ENCODE results near the gene MSN.
"Not testable (repeated sequence)": the region's sequence is repeated elsewhere in the genome, so short reads cannot be mapped to it uniquely, and the experiment has no call there.

Gene MSN

DNA sequence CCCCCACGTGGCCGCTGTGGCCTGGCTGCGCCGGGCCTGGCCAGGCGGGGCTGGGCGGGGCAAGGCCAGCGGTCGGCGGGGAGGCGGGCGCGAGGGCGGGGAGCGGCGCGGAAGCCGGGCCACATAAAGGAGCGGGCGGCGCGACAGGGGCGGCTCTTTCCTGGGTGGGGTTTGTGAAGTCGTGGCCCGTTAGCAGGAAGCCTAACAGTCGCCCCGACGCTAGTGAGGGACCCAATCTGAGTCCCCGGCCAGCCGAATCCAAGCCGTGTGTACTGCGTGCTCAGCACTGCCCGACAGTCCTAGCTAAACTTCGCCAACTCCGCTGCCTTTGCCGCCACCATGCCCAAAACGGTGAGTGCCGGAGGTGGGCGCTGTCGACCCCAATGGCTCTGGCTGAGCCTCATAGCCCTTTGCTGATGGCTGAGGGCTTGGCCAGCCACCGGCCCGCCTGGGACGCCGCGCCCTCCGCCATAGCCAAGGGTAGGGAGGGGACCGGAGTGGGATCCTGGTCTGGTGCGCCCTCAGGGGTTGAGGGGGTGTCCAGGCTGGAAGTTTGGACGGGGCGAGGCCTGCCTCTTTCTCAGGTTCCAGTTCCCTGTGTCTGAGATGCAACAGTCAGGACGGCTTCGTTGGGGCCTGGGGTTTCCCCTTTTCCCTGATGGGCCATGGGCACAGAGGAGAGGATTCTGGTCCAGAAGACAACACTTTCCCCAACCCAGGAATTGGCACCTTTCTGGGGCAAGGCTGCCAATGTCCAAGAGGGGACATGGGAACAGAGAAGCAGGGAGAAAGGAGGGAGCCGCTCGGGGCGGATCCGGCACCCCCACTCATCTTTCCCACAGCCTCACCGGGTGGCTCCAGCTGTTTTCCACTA is at the start of gene MSN:
MSN (plus strand) TSS at position 152 of the 874 bp plus-strand sequence; CDS start at position 340, 188 bp downstream.
- no peak for DNase-seq (ENCODE audit: low read depth)

DNA sequence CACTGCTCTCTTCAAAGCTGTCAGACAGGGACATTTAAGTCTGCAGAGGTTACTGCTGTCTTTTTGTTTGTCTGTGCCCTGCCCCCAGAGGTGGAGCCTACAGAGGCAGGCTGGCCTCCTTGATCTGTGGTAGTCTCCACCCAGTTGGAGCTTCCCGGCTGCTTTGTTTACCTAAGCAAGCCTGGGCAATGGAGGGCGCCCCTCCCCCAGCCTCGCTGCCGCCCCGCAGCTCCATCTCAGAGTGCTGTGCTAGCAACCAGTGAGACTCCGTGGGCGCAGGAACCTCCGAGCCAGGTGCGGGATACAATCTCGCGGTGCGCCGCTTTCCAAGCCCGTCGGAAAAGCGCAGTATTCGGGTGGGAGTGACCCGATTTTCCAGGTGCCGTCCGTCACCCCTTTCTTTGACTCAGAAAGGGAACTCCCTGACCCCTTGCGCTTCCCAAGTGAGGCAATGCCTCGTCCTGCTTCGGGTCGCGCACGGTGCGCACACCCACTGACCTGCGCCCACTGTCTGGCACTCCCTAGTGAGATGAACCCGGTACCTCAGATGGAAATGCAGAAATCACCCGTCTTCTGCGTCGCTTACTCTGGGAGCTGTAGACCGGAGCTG is 47.3 kb upstream of the MSN start:
- DNase-seq (ENCODE audit: low read depth): not testable (repeated sequence)

DNA sequence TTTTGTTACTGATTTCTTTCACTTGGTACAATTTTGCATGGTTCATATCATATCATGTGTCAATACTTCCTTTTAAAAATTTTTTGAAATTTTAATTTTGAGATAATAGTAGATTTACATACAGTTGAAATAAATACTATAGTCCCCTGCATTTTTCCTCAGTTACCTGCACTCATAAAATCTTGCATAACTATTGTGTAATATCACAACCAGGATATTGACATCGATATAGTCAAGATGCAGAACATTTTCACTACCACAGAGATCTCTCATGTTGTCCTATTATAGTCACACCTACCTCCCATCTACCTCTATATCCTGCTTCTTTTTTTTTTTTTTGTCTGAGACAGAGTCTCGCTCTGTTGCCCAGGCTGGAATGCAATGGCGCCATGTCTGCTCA is 36.7 kb upstream of the MSN start:
- no peak for DNase-seq (ENCODE audit: low read depth)

DNA sequence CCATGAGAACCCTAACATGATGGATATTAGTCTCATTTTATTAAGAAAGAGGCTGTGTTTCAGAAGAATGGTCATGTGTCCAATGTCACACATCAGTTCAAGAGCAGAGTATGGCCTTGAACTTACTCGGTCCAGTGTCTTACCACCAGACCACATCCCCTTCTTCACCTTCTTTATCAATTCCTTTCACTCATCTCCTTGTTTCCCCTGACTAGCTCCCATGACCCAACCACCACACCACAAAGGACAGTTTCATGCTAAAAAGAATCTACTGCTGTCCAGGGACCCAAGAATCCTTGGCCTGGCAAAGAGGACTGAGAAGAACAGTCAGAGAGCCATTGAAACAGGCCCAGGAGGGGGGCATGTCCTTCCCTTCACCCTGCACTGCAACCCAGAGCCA is 33.6 kb upstream of the MSN start:
- no peak for DNase-seq (ENCODE audit: low read depth)

DNA sequence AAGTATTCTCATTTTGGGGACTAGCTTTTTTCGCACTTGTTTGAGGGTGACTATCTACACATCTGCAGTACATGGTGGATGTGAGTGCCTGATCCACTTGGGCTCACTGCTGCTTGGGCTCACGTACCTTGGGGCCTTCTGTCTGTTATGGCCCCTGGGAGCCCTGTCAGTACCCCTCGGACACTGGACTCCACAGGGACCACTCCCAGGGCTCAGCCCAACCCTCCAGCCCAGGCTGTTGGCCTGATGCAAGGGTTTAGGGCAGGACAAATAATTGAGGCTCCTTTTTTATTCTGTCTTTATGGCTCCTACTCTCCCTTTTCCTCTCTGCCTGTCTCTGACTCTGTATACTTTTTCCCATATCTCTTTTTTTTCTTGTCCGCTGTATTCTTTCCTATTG is 32.7 kb upstream of the MSN start:
- DNase-seq (ENCODE audit: low read depth): no peak

DNA sequence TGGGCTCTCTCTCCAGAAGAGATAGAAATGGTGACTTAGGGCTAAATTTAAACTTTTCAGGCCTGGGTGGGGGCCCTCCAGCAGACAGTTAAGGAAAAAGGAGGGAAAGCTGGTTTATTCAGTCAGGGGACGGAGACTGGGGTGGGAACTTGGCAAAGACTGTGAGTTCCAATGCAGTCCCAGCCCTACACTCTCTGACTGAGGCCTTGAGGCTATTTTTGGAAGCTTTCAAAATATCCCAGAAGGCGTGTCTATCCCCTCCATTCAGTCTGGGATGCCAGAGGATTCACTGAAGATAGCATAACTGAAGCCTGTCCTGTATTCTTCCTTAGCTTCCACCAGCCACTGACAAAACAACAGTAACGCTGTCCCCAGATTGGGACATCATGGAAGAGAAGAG is 32.1 kb upstream of the MSN start:
- no peak for DNase-seq (ENCODE audit: low read depth)

DNA sequence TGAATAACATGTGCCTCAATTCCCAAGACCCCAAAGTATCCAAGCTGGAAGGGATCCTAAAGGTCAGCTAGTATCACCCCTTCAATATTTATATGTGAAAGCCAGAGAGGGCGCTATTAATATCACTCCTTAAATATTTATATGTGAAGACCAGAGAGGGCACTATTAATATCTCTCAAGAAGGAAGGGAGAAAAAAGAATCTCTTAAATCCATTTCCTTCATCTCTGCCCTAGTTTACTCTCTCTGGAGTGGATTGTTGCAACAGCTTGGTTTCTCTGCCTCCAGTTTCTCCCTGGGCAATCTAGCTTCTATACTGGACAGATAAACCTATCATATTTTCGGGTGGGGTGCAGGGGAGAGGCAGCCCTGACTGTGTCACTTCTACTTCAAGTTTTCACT is 31.6 kb upstream of the MSN start:
- no peak for DNase-seq (ENCODE audit: low read depth)

DNA sequence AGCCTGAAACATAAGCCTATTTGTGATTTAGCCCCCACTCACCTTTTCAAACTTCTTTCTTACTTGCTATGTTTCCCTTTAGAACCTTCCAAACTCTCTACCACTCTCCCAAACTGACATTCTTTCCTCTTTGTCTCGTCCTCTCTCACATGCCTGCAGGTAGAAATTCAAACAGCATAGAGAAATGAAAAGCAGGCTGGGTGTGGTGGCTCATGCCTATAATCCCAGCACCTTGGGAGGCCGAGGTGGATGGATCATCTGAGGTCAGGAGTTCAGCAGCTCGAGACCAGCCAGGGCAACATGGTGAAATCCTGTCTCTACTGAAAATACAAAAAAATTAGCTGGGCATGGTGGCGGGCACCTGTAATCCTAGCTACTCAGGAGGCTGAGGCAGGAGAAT is 31.2 kb upstream of the MSN start:
- DNase-seq (ENCODE audit: low read depth): not testable (repeated sequence)

DNA sequence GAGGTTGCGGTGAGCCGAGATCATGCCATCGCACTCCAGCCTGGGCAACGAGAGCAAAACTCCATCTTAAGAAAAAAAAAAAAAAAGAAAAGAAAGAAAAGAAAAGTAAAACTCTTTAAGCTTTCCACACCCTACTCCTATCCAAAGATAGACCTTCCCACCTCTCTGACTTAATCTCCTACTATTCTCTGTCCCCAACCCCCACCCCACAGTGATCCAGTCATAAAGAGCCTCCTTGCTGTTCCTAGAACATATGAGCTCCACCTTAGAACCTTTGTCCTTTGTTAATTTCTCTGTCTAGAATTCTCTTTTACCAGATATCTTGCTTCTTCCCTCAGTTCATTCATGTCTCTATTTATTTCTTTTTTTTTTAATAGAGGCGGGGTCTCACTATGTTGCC is 30.1 kb upstream of the MSN start:
- no peak for DNase-seq (ENCODE audit: low read depth)

DNA sequence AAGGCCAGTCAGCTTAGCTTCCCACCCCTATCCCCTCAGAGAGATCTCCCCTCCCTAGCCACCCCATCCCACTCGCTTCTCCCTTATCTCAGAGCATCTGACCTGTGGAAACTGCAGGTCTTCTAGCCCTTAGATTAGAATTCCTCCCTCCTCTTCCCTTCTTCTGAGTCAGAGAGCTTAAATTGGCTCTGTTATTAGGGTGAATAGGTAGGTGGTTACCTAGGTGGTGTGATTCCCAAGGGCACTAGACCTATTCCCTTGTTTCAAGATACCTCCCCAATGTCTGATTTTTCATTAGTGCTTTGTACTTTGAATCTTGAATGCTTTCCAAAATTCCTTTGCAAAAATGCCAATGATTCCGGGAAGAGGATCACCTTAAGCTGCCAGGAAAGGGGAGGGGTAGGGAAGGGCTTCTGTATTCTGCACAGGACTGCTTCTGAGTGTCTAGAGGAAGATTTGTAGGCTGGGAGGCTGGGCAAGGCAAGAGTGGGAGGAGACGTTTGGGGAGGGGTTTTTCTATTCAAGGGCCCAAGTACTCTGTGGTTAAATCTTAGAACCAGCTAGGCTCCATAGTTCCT is 24.5 kb upstream of the MSN start:
- no peak for DNase-seq (ENCODE audit: low read depth)

DNA sequence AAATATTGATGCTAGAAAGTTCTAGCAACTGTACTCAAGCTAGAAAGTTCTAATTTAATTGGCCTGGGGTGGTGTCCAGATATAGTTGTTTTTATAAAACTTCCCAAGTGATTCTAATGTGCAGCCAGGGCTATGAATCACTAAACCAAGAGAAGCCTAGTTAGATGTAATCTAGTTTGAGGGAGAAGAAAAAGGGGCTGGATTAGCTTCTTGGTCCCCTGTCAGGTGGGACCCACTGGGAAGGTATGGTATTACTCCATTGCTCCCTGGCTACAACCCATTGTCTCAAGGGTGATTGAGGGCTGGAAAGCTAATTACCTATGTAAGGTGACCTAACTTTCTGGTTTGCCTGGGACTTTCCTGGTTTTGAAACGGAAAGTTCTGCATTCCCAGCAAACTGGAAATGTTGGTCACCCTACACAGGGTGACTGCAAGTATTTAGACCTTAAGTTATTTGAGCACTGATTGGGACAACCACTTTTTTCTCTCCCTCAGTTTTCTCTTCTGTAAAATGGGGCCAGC is 23.9 kb upstream of the MSN start:
- DNase-seq (ENCODE audit: low read depth): no peak

DNA sequence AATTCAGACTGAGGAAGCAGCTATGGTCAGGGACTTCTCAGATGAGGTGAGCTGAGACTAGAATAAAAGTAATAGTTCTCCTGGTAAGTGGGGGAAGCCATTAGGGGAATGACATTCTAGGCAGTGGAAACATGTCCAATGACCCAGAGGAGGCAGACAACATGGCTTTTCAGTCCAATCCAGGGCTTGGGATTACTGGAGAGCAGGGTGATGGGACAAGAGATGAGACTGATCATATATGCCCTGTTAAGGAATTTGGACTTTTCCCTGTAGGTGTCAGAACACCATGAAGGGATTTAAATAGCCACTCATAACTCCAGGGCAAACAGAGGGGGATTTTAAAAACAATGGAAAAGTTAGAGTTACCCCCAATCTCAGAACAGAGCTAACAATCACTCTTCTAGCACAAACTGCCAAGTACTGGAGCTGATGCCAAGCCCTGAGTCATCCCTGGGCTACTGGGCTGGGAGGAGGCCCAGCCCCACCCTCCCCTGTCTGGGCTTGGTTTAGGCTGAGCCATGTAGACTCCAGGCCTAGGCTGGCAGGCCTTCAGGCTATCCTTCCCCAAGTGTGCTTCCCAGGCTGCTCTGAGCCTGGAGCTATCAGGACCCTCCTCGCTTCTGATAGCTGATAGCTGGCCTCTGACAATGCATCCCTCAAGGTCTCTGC is 22.7 kb upstream of the MSN start:
- DNase-seq (ENCODE audit: low read depth): peak; percentile 76

DNA sequence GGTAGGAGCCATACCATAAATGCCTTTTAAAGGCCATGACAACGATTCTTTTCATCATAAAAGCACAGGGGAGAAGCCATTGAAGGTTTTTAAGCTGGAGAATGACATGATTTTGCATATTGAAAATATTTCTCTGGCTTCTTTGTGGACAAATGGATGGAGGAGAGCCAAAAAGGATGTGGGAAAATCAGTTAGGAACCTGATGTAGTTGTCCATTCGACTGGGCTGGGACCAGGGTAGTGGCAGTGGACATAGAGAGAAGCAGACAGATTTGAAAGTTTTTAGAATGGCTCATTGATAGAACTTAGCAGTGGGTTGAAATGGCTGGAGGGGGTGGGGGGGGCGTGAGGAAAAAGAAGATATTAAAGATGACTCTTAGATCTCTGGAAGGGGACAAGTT is 19.7 kb upstream of the MSN start:
- DNase-seq (ENCODE audit: low read depth): no peak

DNA sequence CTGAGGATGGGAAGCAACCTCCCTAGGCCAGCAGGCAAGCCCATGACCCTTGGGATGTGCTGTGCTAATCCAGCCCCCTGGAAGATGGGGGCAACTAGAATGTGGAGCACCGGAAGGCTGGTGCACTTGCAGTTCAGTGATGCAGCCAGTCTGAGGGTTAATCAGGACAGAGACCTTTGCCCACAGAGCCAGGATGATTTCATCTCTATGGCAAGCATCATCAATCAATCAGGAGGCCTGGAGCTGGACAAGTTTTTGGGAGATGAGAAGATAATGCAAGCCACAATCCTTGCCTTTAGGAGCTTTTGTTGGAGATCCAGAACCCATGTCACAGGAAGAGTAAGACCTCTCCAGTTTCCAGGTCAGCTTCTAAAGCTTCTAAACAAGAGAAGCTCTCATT is 15.4 kb upstream of the MSN start:
- no peak for DNase-seq (ENCODE audit: low read depth)

DNA sequence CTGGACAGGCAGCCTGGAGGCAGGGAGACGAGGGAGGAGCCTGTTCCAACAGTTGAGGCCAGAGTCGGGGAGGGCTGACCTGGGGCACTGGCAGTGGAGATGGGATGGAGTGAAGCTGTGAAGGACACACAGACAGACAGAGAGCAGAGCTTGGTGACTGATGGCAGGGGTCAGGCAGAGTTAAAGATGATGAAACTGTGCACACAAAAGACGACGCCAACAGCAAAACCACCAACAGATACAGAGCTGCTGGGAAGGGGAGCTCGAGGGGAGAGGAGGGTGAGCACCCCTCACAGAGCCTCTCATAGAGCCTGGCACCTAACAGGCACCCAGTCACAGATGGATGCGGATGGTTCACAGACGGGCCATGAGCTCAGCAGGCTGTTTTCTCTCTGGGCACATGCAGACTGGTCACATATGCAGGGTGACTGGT is 10.4 kb upstream of the MSN start:
- not testable (repeated sequence) for DNase-seq (ENCODE audit: low read depth)

DNA sequence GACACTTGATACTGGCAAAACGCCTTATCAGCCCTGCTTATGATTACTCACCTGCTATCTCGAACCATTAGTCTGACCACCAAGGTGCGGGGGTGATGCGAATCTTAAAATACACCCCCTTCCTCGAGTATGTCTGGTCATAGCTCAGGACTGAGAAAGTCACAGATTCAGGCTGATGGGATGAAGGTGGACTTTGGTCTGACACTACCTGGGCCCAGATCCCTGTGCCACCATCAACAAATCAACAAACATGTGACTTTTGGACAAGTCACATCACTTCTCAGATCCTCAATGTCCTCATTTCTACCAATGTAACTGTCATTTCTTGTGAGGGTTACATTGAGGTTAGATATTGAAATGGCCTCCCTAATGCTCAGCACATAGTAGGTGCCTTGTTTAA is 9.8 kb upstream of the MSN start:
- no peak for DNase-seq (ENCODE audit: low read depth)

DNA sequence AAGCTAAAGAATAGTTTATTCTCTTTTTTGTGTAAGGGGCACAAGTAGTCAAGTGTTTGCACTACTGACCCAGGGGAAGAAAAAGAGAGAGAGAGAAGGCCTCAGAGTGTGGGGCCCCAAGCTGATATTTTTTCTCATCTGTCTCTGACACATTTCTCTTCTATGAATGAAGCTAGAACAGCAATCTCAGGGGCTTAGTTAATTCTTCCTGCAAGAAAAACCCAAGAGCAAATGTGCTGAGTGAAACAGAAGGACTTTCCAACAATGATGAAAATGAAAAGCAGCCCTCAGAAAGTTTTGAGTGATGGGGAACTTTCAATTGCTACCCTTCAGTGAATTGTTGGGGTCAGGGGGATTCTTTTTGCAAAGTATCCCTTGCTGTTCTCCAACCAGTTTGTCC is 9.2 kb upstream of the MSN start:
- no peak for DNase-seq (ENCODE audit: low read depth)

DNA sequence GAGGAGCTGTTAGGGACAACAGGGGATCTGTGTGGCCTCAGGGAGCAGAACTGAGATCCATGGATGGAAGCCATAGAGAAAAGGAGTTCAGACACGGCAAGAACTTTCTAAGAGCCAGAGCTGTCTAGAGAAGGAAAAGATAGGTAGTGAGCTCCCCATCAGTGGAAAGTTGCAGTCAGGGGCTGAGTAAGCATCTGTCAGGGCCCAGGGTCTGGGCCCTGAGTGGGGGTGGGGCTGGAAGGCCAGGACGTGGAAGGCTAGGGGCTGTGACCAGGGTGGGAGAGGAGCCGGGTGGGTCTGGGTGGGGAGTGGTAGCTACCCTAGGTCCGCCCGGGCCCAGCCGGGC is 324 bp upstream of the MSN start:
- no peak for DNase-seq (ENCODE audit: low read depth)

DNA sequence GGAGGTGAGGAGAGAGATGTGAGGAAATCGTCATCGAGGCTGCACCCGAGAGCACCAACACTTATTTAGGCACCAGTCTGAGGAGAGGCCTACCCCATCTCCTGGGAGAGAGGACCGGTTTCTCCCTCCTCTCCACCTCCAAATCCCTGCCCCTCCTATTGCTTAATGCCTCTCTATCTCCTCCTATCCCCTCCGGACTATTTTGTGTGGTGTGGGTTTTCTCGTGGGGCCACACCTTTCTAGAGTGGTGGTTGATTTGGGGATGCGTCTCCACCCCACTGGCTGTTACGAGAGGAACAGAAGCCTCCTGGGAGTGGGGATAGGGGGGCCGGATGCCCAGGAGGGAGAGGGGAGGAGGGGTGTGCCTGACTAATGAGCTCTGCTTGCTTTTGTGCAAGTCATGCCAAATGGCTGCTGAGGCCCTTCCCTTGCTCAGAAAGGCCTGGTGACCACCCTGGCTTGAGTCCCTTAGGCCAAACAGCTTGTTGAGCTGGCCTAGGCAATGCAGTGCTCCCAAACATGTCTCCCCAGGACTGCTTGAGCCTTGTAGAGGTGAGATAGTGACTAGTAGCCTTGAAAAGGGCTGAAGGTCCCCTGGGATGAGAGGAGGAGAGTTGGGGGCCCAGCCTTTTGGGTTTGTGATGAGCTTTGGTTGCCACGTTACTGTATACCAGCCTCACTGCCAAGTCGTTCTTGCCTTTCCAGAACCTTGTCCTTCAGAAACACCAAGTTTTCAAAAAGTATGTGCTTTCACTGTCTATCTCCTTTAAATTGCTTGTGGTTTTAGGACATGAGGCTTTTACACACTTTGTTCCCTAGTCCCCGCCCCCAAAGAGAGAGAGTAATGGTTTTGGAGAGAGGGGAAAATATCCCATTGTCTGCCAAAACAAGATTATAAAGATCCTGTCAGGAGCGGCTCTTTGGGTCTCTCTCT is 1.2 kb downstream of the MSN start:
- peak; percentile 64 for DNase-seq (ENCODE audit: low read depth)

DNA sequence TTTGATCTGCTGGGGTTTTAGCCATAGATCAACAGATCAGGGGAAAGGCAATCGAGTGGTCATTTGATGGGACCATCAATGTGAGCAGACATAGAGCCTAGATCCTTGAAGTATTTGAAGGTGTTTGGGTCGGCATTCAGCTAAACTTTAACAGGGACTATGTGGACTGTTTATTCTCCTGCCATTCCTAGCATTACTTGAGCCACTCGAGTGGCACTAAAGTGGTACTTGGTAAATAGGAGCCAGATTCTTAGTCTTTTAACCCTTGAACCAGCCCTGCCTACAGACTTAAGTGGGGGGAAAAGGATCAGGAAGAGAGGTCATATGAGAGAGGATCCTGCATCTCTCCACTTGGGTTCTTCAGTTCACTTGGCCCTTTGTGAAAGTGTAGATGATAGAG is 3.8 kb downstream of the MSN start:
- DNase-seq (ENCODE audit: low read depth): no peak

DNA sequence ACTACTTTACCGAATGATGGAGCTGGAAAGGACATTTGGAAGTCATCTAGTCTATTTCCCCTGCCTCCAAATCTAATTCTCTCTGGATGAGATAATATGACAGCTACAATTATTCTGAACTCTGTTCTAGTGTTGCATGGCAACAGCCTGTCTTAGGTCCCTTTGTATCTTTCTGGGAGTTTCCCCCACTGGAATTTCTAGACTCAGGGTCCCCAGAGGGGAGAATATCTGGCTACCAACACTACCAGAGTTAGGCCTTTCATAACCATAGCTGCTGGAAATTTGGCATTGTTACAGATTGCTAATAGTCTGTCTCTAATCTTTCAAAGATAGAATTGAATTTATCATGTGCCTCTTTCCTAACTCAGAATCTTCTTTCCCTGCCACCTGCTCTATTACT is 4.5 kb downstream of the MSN start:
- no peak for DNase-seq (ENCODE audit: low read depth)

DNA sequence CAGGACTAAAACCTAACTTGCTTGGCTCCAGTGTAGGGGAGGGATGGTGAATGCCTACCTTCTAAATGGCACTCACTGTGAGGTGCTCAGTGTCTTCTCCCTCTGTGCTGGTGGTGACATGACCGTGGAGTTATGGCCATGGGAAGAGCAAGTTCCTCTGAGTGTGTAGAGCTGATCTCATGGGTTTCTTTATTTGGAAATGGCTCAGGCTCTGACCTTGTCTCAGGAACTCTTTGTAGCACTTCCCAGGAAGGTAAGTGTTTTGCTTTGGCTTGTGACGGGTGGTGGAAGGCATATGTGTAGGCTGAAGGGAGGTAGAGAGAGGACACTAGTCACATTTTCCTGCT is 6.4 kb downstream of the MSN start:
- no peak for DNase-seq (ENCODE audit: low read depth)
